Measurements from ENCODE around the gene ACAD9.

DNA sequence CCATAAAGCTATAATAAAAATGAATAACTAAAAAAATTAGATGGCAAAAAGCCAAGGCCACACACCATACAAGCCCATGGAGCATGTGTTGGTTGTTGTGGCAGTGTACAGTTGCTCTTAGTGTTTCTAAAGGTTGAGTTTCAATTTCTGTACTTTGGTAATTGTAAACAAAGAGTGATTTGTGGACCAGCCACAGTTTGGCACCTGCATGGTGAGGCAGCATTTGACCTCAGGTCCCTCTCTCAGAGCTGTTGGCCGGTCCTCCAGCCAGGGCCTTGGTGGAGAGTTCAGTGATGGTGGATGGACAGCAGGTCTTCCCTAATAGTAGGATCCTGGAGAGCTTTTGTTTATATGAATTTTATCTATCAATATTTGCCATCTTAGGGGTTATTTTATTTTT lies 5.6 kb downstream of the ACAD9 start:
- TF ChIP-seq, protein P1, sequence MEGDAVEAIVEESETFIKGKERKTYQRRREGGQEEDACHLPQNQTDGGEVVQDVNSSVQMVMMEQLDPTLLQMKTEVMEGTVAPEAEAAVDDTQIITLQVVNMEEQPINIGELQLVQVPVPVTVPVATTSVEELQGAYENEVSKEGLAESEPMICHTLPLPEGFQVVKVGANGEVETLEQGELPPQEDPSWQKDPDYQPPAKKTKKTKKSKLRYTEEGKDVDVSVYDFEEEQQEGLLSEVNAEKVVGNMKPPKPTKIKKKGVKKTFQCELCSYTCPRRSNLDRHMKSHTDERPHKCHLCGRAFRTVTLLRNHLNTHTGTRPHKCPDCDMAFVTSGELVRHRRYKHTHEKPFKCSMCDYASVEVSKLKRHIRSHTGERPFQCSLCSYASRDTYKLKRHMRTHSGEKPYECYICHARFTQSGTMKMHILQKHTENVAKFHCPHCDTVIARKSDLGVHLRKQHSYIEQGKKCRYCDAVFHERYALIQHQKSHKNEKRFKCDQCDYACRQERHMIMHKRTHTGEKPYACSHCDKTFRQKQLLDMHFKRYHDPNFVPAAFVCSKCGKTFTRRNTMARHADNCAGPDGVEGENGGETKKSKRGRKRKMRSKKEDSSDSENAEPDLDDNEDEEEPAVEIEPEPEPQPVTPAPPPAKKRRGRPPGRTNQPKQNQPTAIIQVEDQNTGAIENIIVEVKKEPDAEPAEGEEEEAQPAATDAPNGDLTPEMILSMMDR (conservative IDR thresholded peaks at IDR 0.05; ENCODE audit: low read length) = no peak
- TF ChIP-seq EZH2phosphoT487 (IDR thresholded peaks at IDR 0.05; ENCODE audit: borderline replicate concordance, low read depth, low read length) = no peak

All from OCI-LY7 (cell line).